K562 (cell line): ENCODE data around the gene CDHR2. TPM values are rescaled to one million over a fixed set of nuclear protein-coding genes. Genes with fewer than 3 reads are reported as not detected.
A peak's percentile ranks its signal among the peaks of the same experiment; 100 is the strongest.

Experiments
- CBX1 ChIP-seq: sonication (generic); IDR thresholded peaks from 2 replicates; pipeline ENCODE4 v1.6.1; 2016; ENCODE audit warnings: antibody characterized with exemption, low read depth, mild to moderate bottlenecking
- E2F4 ChIP-seq: sonication (generic); formaldehyde crosslinking; IDR thresholded peaks from 2 replicates; pipeline ENCODE4 v1.8.0; 2022; ENCODE audit warnings: mild to moderate bottlenecking, low read depth, missing genetic modification reagents
- ELF1 ChIP-seq: fragments of 200-800 bp; sonication (Bioruptor generic); IDR thresholded peaks from 2 replicates; pipeline ENCODE4 v1.6.1; 2016; ENCODE audit warnings: missing genetic modification characterization, missing compliant biosample characterization
- KHSRP ChIP-seq: fragments of 450-650 bp; IDR thresholded peaks from 2 replicates; pipeline ENCODE4 v1.6.1; 2017
- NCOA1 ChIP-seq: fragments of 450-650 bp; IDR thresholded peaks from 2 replicates; pipeline ENCODE4 v1.6.1; 2016; ENCODE audit warnings: low read depth
- NR2C2 ChIP-seq, 2 experiments: fragments of 200-800 bp in 1 of 2; sonication (Bioruptor generic) in 1 of 2; sonication (generic) in 1 of 2; formaldehyde crosslinking in 1 of 2; IDR thresholded peaks; 2 replicates each; pipeline versions ENCODE4 v1.6.1 to v1.8.0; 2016 to 2022; ENCODE audit warnings: mild to moderate bottlenecking in 1 of 2, missing compliant biosample characterization in 1 of 2, missing genetic modification characterization in 1 of 2, missing genetic modification reagents in 1 of 2
- TBP ChIP-seq: optimal IDR thresholded peaks from 2 replicates; pipeline ENCODE3; 2011; ENCODE audit warnings: low read depth, low read length, improper control_type of control experiment
- ZBTB40 ChIP-seq, 2 experiments: fragments of 450-650 bp in 1 of 2; sonication (generic) in 1 of 2; formaldehyde crosslinking in 1 of 2; IDR thresholded peaks; 2 replicates each; pipeline versions ENCODE4 v1.7.1 to v1.9.0; 2016 to 2022; ENCODE audit warnings: inconsistent platforms in 1 of 2, mild to moderate bottlenecking in 1 of 2, missing genetic modification reagents in 1 of 2
- ZKSCAN8 ChIP-seq: fragments of 200-800 bp; sonication (Bioruptor generic); IDR thresholded peaks from 2 replicates; pipeline ENCODE4 v1.6.1; 2016; ENCODE audit warnings: missing genetic modification characterization, missing compliant biosample characterization
- ZNF589 ChIP-seq: fragments of 200-800 bp; sonication (Bioruptor generic); IDR thresholded peaks from 2 replicates; pipeline ENCODE4 v1.6.1; 2016; ENCODE audit warnings: low read depth, missing genetic modification characterization, missing compliant biosample characterization
- ZNF592 ChIP-seq: fragments of 450-650 bp; IDR thresholded peaks from 2 replicates; pipeline ENCODE4 v1.6.1; 2017; ENCODE audit warnings: antibody characterized with exemption, mild to moderate bottlenecking
- polyA plus RNA-seq, 8 experiments: library from polyadenylated mRNA; depleted of rRNA in 4 of 8; stranded (reverse) in 5 of 8; unstranded in 3 of 8; fragments of >200 nt; fragmentation: Nextera tagmentation in 2 of 8; fragmentation: Illumina TruSeq in 1 of 8; extraction: Ambion mirVana in 2 of 8; extraction: Trizol in 1 of 8; gene quantifications; 2 replicates each; pipeline versions ENCODE4 v1.2.1 to v1.2.3, GENCODE V29; 2011 to 2014; ENCODE audit warnings: inconsistent platforms in 1 of 8, missing spikeins in 1 of 8
- total RNA-seq, 7 experiments: library from RNA; depleted of rRNA in 6 of 7; stranded (reverse); fragments of >200 nt in 6 of 7; fragmentation: Illumina TruSeq in 2 of 7; extraction: Trizol in 2 of 7; gene quantifications; 2 replicates each; pipeline versions ENCODE4 v1.2.1 to v1.2.3, GENCODE V29; 2011 to 2021; ENCODE audit warnings: low replicate concordance in 1 of 7

Gene CDHR2
- total and polyA plus RNA-seq, 9 of the 15 experiments (the other 6 are each of a cell fraction or from before 2014, with no cell fraction given) = 0.01 to 0.62 (median 0.09) TPM; not detected in 2

- TF ChIP-seq ZNF592 = peak; percentile 66; the same call in 1 of the 2 replicates
- TF ChIP-seq TBP = no peak
- TF ChIP-seq KHSRP = no peak
- TF ChIP-seq CBX1 = no peak
- TF ChIP-seq ZBTB40 (IDR thresholded peaks at IDR 0.05) = no peak
- no peak for TF ChIP-seq ZBTB40 (CRISPR knock-in tag; IDR thresholded peaks at IDR 0.05)
- TF ChIP-seq ZNF589 (CRISPR knock-in tag) = peak; percentile 94; the same call in 1 of the 2 replicates
- no peak; the same call in 1 of the 2 replicates for TF ChIP-seq ZKSCAN8 (CRISPR knock-in tag)
- no peak for TF ChIP-seq E2F4 (CRISPR knock-in tag)
- no peak for TF ChIP-seq NR2C2 (CRISPR knock-in tag; IDR thresholded peaks at IDR 0.05)
- TF ChIP-seq NR2C2 (tag; IDR thresholded peaks at IDR 0.05) = peak; percentile 44
- TF ChIP-seq NCOA1 = no peak
- no peak; the same call in 1 of the 2 replicates for TF ChIP-seq ELF1 (tag)
Observed at GRCh38 chr5:176540476-176540899, 8.7 kb upstream of the CDHR2 start (continued).
